H1 (cell line): ENCODE data around the gene CDADC1. TPM values are rescaled to one million over a fixed set of nuclear protein-coding genes. Genes with fewer than 3 reads are reported as not detected.

Experiments
- SRF ChIP-seq: IDR thresholded peaks from 2 replicates; pipeline ENCODE4 v1.6.1; 2011; ENCODE audit warnings: mild to moderate bottlenecking, low read depth, low read length, moderate library complexity
- polyA plus RNA-seq, 7 experiments: library from polyadenylated mRNA; depleted of rRNA in 3 of 7; stranded (reverse) in 5 of 7; unstranded in 2 of 7; fragments of >200 nt in 5 of 7; fragments of 200-250 nt in 2 of 7; gene quantifications; 1 replicate in 5 of 7; 2 replicates in 1 of 7; 4 replicates in 1 of 7; pipeline versions ENCODE4 v1.2.1 to v1.2.3, GENCODE V29; 2011 to 2013; ENCODE audit warnings: missing spikeins in 2 of 7, mixed read lengths in 2 of 7
- total RNA-seq: library from RNA; stranded (reverse); fragmentation: NEBNext Ultra II Directional; extraction: Animal tissue kit (Norgen Biotek cat#: 25700); gene quantifications from 2 replicates; pipeline ENCODE4 v1.2.1, GENCODE V29; 2021
- TF ChIP-seq, protein P1 (sequence below), 3 experiments: IDR thresholded peaks; 1 replicate in 2 of 3; 2 replicates in 1 of 3; pipeline versions ENCODE4 v1.5.1 to v1.6.1; 2011; ENCODE audit warnings: low read length in 3 of 3, mild to moderate bottlenecking in 3 of 3, inconsistent platforms in 2 of 3, low read depth in 1 of 3, moderate library complexity in 1 of 3; ENCODE audit not compliant: insufficient read depth in 1 of 3; ENCODE audit errors: control extremely low read depth in 1 of 3

CDADC1 gene
- total and polyA plus RNA-seq, 2 of the 8 experiments (the other 6 are each of a cell fraction or from before 2014, with no cell fraction given): 0.98 to 2.7 TPM

DNA sequence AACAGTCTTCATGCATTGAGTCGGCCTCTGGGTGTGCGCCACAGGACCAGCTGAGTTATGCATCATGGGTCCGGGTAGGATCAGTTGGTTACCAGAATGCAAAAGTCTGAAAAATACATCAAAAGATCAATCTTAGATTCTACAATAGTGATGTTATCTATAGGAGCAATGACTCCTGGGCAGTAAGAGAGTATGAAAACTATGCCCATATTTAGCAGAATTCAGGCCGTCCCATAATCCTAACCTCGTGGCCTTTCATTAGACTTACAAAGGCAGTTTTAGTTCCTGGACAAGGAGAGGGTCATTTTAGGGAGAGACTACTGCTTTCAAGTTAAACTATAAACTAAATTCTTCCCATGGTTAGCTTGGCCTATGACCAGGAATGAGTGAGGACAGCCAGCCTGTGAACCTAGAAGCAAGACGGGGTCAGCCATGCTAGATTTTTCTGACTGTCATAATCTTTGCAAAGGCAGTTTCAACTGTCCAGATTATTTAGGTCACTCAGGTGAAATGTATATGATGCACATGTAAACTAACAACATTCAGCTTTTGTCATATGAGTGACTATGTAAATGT lies 11.8 kb upstream of the CDADC1 start (continued):
- TF ChIP-seq, protein P1, sequence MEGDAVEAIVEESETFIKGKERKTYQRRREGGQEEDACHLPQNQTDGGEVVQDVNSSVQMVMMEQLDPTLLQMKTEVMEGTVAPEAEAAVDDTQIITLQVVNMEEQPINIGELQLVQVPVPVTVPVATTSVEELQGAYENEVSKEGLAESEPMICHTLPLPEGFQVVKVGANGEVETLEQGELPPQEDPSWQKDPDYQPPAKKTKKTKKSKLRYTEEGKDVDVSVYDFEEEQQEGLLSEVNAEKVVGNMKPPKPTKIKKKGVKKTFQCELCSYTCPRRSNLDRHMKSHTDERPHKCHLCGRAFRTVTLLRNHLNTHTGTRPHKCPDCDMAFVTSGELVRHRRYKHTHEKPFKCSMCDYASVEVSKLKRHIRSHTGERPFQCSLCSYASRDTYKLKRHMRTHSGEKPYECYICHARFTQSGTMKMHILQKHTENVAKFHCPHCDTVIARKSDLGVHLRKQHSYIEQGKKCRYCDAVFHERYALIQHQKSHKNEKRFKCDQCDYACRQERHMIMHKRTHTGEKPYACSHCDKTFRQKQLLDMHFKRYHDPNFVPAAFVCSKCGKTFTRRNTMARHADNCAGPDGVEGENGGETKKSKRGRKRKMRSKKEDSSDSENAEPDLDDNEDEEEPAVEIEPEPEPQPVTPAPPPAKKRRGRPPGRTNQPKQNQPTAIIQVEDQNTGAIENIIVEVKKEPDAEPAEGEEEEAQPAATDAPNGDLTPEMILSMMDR (IDR thresholded peaks at IDR 0.05; ENCODE audit: control extremely low read depth in 1 of 3, insufficient read depth in 1 of 3, low read depth in 1 of 3, low read length in 3 of 3): no peak
- no peak for TF ChIP-seq SRF
